Stimulated activated CD4-positive, alpha-beta T cell treated with anti-CD3 and anti-CD28 coated beads, Interleukin-4, amount 100 ng/mL, for 1 hour (primary cell): ENCODE results near the gene DUSP8.
"Not testable (repeated sequence)": the region's sequence is repeated elsewhere in the genome, so short reads cannot be mapped to it uniquely, and the experiment has no call there.

Experiments
- DNase-seq: peaks from one replicate; pipeline ENCODE4 v3.0.0-alpha.2; 2020

DUSP8 gene

GRCh38 chr11:1589191-1589963 is 17.3 kb upstream of the DUSP8 start:
- not testable (repeated sequence) for DNase-seq

DNA sequence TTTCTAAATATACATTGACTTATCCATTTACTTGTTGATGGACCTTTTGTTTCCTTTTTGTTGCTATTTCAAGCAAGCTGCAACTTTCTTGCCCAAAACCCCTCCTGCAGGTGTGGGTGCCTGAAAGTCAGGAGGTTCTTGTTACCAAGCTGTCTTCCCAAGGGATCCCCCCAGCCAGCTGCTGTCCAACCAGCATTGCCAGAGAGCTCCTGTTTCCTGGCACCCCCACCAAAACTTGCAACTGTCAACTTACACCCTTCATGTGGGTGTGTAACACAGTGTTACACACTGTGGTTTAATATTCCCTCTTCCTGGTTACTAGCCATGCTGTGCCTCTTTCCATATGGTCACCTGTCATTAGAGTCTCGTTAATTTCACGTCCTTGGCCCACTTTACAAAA is 14.6 kb upstream of the DUSP8 start:
- DNase-seq = no peak

DNA sequence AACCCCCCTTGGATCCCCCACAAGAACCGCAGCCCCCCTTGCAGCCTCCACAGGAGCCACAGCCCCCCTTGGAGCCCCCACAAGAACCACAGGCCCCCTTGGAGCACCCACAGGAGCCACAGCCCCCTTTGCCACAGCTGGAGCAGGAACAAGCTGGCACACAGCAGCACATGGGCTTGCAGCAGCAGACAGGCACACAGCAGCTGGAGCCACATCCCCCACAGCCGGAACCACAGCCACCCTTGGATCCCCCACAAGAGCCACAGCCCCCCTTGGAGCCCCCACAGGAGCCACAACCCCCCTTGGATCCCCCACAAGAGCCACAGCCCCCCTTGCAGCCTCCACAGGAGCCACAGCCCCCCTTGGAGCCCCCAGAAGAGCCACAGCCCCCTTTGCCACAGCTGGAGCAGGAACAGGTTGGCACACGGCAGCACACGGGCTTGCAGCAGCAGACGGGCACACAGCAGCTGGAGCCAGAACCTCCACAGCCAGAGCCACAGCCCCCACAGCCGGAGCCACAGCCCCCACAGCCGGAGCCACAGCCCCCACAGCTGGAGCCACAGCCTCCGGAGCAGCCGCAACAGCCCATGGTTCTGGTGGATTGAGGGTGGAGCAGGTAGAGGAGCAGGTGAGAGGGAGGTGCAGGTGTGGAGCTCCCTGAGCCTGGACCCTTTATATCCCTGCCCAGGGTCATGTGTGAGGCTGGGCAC is 12.7 kb upstream of the DUSP8 start, which contains the start of gene KRTAP5-1:
Gene KRTAP5-1, minus strand, starts transcription at position 623 of the 710 bp plus-strand sequence. Its CDS starts 34 bp downstream, at position 589.
- DNase-seq = not testable (repeated sequence)

GRCh38 chr11:1582909-1583308 is 10.8 kb upstream of the DUSP8 start:
- DNase-seq = not testable (repeated sequence)

GRCh38 chr11:1581976-1582375 is 9.9 kb upstream of the DUSP8 start:
- DNase-seq = no peak

- DNase-seq = no peak
Observed at GRCh38 chr11:1576825-1577224, 4.8 kb upstream of the DUSP8 start.

DNA sequence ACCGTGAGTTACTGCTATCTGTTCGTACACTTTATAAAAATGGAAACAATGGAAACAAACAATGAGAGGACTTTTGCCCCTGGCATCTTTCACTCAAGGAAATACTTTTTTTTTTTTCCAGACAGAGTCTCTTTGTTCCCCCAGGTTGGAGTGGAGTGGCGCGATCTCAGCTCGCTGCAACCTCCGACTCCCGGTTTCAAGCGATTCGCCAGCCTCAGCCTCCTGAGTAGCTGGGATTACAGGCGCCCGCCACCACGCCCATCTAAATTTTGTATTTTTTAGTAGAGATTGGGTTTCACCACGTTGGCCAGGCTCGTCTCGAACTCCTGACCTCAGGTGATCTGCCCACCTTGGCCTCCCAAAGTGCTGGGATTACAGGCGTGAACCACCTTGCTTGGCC is 3.7 kb upstream of the DUSP8 start:
- DNase-seq = not testable (repeated sequence)

DNA sequence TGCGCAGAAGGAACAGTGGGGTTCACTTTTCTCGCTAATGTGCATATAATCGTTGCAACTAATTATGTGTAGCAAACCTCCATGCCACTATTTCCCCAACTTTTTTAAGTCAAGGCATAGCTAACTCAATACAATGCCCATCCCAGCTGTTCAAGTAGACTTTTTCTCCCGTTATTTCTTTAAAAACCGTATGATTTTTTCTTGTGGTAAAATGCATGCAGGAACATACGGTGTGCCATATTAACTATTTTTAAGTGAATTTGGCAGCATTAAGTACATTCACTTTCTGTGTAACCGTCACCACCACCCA is 2.8 kb upstream of the DUSP8 start:
- no peak for DNase-seq

DNA sequence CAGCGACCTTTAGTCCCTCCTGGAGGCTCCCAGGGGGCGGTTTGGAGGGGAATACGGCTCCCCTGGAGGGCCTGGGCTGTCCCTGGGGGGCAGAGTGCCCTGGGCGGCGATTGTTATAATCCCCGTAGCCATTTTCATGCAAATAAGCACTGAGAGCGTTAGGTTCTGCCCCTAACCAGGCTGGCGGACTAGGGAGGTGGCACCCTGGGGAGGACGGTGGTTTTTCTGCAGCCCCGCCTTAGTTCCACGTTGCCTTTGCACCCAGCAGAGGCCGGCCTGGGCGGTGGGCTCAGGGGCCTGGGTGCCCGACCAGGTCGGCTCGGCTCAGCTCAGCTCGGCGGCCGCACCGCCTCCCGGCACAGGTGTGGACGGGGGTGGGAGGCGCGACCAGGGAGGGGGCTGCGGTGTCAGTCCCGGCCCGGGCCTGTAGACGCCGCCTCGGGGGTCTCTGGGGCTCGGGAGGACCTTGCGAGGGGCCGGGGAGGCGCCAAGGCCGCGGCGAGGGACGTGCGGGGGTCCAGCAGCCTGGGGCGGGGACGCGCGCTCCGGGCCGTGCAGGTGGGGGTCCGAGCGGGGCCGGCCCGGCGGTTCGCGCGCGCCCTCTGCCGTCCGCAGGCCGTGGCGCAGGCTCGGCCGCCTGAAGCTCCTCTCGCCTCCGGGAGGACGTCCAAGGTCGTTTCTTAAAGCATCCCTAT is 2.3 kb upstream of the DUSP8 start:
- DNase-seq = peak; percentile 55

DNA sequence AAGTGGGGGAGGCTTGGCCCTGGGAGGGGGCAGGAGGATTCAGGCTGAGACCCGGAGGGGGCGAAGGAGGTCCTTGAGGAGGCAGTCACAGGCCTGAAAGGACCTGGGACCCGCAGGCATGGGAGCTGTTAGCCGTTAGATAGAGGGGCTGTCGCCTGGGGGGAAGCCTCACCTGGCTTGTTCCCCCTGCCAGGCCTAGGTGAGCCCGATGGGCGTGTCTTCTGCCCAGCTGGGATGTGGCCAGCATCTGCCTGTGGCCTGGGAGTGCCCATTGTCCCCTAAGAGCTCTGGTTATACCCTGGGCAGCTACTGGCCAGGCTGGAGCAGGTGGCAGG is 1.8 kb upstream of the DUSP8 start:
- DNase-seq = no peak

DNA sequence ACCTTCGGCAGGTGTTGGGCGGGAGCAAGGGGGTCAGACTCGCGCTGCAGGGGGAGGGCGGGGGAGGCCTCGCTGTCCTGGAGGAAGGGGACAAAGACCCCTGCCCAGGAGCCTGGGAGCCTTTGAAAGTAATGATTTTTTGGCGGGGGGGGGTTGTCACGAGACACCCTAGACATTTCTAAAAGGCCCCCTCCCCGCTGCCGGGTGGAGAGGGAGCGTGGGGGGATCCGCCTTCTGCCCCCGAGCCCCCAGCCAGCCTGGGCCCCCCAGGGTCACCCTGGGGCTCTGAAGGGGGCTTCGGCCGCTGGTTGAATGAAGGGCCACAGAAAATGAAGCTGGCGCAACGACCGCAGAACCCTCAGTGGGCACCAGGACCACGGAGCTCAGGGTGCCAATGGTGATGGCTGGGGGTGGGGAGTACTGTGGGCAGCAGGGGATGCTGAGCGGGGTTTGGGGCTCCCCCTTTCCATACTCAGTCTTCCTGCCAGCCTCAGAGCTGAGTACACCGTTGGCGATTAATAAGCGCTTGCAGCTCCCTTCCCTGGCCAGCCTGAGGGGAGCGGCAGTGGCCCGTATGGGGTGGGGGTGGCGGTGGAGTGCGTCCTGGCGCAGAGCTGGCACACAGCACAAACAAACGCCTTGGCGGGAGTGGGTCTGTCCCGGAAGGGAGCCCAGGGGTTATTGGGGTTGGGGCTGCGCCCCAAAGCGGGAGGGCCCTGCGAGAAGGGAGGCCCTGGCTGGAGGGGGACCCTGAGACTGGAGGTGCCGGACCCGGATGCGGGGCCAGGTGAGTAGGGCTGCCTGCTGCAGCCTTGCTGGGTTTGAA is 1.2 kb upstream of the DUSP8 start:
- peak; percentile 27 for DNase-seq

GRCh38 chr11:1571760-1572196 is 293 bp downstream of the DUSP8 start:
- no peak for DNase-seq

DNA sequence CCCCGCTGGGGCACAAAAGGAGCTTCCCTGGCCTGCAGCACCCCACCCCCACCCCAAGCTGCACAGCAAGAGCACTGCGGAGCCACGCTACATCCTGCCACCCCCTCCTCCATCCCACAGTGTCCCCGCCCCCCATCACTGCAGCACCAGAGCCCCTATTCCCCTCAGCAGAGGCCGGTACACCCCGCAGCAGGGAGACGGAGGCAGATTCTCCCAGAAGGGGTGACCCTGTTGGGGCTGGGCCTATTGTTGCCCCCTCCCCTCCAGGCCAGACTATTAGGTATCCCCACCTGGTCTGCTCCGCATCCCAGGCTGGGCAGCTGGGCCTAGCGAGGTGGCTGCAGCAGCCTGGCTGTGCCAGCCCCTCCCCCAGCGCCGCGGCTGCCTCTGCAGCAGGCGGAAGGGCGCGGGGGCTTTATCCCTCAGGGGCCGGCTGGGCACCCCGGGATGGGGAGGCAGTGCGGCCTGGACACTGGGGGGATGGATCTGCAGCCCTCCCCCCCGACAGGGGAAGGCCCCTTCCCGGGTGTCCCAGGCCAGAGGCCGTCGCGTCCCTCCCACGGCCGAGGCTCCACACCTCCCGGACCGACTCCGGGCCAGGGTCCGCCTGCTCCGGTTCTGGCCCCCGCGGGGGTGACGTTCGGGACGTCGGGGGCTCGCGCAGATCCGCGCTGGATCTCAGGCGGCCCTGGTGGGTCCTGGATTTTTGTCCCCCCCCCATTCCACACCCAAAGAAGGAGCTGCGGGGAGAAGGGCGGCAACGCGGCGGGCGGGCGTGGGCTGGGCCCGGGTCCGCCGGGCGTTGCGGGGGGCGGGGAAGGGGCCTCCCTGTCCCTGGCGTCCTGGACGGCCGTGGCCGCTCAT is 943 bp downstream of the DUSP8 start:
- DNase-seq = peak; percentile 28

GRCh38 chr11:1570531-1570895 is 1.6 kb downstream of the DUSP8 start:
- DNase-seq = no peak

DNA sequence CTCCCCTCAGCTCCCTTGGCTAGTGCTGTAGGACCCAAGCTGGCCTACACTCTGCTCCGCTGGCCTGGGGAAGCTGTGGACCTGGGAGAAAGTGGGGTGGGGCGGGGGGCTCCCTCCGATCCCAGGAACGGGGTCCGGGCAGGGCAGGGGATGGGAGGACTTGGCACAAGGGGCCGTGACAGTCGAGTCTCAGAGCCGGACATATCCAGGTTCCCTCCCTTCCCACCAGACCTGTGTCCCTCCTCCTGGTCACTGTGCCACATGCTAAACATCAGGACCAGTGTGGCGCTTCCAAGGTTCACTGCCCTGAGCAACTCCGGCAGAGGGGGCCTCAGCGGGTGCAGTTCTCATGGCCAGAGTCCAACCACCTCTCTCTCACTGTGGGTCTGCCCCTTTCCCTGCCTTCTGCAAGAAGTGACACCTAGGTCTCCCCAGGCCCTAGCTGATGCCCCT is 2.0 kb downstream of the DUSP8 start:
- DNase-seq = no peak

- DNase-seq = no peak
Observed at GRCh38 chr11:1569251-1569780, 2.8 kb downstream of the DUSP8 start.

DNA sequence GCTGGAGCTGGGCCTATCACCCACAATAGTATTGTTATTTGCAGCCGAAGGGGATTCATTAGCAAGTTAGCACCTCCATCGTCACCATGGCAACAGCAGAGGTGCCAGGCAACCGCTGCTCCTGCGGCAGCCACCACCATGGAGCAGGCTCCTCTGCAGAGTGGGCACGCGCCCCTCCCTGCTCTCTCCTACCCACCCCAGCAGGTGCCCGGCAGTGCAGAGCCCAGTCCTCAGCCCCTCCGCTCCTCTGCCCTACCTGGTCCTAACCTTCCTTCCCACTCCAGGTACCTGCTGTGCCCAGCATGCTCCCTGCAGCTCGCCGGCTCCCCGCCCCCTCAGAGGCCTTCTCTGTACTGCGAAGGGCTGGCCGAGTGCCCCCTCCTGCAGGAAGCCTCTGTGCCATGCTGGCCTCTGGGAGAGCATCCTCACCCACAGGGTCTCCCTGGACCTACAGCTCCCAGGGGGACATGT is 3.6 kb downstream of the DUSP8 start:
- no peak for DNase-seq

- DNase-seq = no peak
Observed at GRCh38 chr11:1567721-1568100, 4.4 kb downstream of the DUSP8 start.

DNA sequence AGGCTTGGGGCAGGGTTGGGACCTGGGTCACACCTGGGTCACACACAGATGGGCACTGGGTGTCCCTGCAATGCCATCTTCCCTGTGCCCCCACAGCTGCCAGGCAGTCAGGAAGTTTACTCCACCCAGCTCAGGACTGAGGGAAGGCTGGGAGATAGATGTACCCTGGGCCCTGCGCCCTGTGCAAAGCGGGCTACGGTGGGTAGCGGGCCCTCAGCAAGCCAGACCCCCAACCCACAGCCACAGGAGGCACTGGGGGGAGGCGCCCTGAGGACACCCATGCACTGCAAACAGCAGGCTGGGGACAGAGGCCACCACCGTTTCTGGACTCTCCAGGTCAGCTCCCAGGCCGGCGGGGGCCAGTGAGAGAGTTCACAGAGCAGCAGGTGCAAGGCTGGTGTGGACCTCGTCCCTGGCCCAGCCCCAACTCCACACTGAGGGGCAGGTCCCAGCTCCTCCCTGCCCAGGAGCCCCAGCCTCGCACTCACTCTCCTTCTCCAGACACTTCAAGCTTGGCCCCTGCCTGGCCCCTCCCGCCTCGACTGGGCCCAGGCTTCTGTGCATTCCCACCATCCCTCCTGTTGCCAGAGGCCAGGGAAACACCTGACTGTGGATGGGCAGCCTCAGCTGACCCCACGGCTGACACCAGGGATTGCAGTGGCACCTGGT is 4.9 kb downstream of the DUSP8 start:
- no peak for DNase-seq

GRCh38 chr11:1566381-1567051 is 5.6 kb downstream of the DUSP8 start:
- DNase-seq = no peak

- no peak for DNase-seq
Observed at GRCh38 chr11:1565904-1566247, 6.2 kb downstream of the DUSP8 start.
